ENCODE data around the gene SPATS2L.

The SPATS2L gene

GRCh38 chr2:200525882-200526651, 219.6 kb downstream of the SPATS2L start, which contains the start of gene SGO2:
Gene SGO2, plus strand, starts transcription at chr2:200526207. Its CDS starts 6,769 bp downstream, at chr2:200532976.
- DNase-seq: peak; percentile 88

GRCh38 chr2:200528228-200528627, 221.7 kb downstream of the SPATS2L start:
- no peak for DNase-seq

Measured in NCI-H1105 treated with DMSO at 0.1 percent for 48 hours (cell line).